ENCODE data around the gene FHIT.

DNA sequence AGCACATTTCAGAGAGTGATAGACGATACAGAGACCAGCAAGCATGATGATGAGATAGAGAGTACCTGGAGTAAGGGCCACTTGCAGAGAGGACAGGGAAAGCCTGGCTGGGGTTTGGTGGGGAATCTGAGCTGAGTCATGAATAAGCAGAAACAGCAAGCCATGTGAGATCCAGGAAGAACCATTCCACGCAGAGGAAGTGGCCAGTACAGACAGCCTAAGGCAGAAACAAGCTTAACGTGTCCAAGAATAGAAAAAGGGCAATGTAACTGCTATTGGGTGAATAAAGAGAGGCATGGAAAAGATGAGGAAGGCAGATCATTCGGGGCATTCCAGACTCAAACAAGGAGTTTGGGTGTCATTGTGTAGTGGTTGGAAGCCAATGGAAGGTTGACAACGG lies 1385.2 kb downstream of the FHIT start:
- TF ChIP-seq, protein P1, sequence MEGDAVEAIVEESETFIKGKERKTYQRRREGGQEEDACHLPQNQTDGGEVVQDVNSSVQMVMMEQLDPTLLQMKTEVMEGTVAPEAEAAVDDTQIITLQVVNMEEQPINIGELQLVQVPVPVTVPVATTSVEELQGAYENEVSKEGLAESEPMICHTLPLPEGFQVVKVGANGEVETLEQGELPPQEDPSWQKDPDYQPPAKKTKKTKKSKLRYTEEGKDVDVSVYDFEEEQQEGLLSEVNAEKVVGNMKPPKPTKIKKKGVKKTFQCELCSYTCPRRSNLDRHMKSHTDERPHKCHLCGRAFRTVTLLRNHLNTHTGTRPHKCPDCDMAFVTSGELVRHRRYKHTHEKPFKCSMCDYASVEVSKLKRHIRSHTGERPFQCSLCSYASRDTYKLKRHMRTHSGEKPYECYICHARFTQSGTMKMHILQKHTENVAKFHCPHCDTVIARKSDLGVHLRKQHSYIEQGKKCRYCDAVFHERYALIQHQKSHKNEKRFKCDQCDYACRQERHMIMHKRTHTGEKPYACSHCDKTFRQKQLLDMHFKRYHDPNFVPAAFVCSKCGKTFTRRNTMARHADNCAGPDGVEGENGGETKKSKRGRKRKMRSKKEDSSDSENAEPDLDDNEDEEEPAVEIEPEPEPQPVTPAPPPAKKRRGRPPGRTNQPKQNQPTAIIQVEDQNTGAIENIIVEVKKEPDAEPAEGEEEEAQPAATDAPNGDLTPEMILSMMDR (IDR thresholded peaks at IDR 0.05) = no peak
- no peak for TF ChIP-seq POLR2A (IDR thresholded peaks at IDR 0.05)

All from ovary (tissue), 3 donors.